Fibroblast of skin of right quadriceps (primary cell): Measurements from ENCODE around the gene PGM2.
"Not testable (repeated sequence)": the region's sequence is repeated elsewhere in the genome, so short reads cannot be mapped to it uniquely, and the experiment has no call there.

Source experiments
- DNase-seq: peaks from one replicate; pipeline ENCODE4 v3.0.0-alpha.2; 2013

Gene PGM2

GRCh38 chr4:37820458-37820857, 6.0 kb upstream of the PGM2 start:
- not testable (repeated sequence) for DNase-seq

DNA sequence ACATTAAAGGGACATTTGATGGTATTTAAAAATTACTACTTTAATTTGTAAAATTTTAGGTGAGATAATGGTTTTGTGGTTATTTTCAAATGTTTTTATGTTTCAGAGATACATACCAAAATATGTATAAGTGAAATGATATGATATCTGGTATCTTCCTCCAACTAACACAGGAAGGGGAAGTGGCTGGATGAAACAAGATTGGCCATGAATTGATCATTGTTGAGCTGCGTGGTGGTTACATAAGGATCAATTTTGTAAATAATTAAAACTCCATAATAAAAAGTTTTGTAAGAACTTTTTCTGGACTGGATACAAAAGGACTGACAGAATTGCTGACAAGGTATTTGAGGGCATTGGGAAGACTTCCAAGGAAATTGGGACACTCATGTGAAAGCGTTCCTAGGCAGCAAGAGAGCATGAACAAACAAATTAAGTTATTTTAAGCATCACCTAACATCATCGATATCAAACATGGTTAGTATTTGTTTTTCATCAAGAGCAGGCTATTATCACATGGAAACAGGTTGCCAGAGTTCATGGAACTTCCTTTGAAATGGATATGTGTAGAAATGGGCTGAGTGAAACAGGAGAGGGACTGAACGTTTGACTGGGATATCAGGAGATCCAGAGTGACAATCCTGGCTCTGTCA, 4.4 kb upstream of the PGM2 start:
- DNase-seq, result no peak

GRCh38 chr4:37825501-37825900, 985 bp upstream of the PGM2 start:
- not testable (repeated sequence) for DNase-seq

DNA sequence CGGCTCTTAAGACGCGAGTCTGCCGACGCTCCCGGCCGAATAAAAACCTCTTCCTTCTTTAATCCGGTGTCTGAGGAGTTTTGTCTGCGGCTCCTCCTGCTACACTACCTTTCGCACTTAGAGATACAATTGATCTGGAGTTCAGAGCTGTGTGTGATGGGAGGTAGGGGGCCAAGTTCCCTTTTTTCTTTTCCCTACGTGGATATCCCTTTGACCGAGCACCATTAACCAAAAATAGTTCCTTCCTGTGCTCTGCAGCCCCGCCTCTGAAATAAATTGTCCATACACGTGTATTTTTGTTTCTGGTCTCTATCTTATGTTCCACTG, 555 bp upstream of the PGM2 start:
- no peak for DNase-seq

DNA sequence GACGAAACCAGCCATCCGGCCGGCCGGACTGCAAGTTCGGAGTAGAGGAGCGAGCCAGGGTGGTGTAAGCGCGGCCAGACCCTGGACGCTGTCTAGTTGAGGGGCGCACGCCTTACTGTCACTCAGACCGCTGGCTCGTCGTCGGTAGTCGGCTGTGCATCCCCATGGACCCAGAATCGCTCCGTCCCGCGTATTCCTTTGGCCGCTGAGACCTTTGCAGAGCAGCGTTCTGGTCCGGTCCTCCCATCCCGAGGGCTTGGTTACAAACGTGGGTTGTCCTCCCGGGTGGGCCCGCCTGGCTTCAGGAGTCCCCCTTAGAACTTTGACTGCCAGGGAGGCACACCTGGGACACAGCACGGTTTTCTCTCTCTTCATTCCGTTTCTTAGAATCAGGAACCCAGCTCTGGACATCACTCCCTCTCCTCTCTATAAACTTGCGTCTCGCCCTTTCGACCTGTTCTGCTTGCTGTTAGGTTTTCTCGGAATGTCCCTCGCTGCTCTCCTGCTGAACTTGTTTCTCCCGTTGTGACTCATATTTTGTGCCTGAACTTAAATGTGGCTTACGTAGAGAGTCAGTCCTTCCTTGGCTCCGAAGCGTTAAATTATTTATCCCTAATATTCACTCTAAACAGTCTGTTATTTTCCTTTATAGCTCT, 672 bp downstream of the PGM2 start:
- peak; percentile 5 for DNase-seq

- no peak for DNase-seq
These were observed 1.4 kb downstream of the PGM2 start for GRCh38 chr4:37827802-37828321.

GRCh38 chr4:37828843-37829242, 2.4 kb downstream of the PGM2 start:
- DNase-seq, result no peak

- no peak for DNase-seq
These were observed 4.2 kb downstream of the PGM2 start for GRCh38 chr4:37830640-37831039.

DNA sequence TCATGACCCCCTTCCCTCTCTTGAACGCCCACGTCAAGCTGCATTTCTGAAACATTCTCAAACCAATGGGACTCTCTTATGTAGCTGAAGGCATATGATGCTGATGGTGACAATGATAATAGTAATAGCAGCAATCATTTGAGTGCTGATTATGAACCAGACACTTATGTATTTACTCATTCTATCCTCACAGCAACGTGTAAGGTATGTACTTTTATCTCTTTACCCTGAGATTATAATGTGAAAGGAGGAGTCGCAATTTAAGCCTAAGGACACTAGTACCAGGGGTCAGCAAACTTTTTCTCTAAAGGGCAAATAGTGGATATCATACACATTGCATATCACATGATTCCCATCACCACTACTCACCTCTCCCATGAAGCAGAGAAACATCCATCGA, 8.5 kb downstream of the PGM2 start:
- no peak for DNase-seq

GRCh38 chr4:37835806-37836205, 9.3 kb downstream of the PGM2 start:
- DNase-seq, result no peak

GRCh38 chr4:37836274-37836673, 9.8 kb downstream of the PGM2 start:
- no peak for DNase-seq

DNA sequence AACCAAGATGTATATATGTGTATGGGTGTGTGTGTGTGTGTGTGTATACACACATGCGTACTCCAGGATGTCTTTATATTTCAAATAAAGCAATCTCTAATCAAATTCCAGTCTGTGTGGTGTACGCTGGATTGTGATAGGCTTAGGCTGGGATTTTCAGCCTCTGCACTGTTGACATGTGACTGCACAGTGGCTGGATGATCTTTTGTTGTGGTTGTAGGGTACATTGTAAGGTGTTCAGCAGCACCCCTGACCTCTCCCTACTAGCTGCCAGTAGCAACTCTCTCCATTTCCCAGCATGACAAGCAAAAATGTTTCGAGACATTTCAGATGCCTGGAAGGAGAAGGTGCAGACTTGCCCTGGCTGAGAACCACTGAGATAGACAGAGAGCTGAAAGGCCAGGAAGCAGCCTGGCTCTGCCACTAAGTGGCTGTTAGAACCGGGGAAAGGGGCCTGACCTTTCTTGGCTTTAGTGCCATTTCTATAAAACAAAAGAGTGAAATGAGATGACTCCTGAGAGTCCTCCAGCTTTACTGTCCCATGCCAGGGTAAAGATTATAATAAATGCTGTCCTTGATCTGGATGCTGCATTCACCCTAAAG, 10.5 kb downstream of the PGM2 start:
- no peak for DNase-seq

DNA sequence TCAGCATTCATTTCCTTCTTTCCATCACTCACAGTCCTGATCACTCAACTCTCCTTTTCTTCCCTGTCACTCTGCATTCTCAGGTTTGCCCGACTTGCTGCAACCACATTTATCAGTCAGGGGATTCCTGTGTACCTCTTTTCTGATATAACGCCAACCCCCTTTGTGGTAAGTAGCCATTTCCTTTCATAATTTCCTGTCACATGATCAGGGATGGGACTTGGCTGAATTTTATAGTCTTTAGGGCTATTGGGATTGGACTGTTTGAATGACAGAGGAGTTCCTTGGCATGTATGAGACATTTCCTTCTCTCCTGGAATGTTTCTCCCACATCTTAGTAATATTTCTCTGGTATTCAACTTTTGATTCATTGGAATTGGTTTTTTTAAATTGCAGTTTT, 11.0 kb downstream of the PGM2 start:
- peak; percentile 85 for DNase-seq

- no peak for DNase-seq
These were observed 12.9 kb downstream of the PGM2 start for GRCh38 chr4:37839426-37839825.

DNA sequence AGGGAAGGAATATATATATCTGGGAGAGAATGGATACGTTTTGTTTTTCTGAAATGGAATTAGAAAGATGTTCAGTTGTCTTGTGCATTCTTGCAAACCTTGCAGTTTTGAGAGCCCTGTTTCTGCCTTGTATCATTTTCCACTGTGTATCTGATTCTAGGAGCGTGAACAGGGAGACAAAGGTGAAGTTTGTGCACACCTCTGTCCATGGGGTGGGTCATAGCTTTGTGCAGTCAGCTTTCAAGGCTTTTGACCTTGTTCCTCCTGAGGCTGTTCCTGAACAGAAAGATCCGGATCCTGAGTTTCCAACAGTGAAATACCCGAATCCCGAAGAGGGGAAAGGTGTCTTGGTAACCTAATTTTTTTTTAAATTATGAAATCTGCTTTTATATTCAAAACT, 17.7 kb downstream of the PGM2 start:
- no peak for DNase-seq

DNA sequence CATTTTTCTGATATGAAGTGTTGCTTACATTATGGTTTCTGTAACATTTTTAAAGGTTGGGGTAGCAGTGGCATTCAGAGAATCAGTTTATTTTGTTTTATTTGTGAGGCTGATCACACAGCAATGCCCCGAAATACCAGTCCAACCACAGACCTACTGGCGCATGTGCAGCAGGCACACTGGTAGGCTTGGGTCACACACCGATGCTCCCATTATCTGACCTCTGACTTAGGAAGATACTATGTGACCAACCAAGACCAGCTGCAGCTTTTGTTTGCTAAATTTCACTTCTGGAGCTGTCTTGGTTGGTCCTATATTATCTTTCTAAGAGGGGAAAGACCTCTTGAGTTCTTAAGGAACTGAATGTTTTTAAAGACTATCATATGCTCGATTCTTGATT, 18.7 kb downstream of the PGM2 start:
- DNase-seq, result no peak

GRCh38 chr4:37847311-37847884, 20.9 kb downstream of the PGM2 start:
- no peak for DNase-seq

GRCh38 chr4:37852376-37852775, 25.9 kb downstream of the PGM2 start:
- no peak for DNase-seq

DNA sequence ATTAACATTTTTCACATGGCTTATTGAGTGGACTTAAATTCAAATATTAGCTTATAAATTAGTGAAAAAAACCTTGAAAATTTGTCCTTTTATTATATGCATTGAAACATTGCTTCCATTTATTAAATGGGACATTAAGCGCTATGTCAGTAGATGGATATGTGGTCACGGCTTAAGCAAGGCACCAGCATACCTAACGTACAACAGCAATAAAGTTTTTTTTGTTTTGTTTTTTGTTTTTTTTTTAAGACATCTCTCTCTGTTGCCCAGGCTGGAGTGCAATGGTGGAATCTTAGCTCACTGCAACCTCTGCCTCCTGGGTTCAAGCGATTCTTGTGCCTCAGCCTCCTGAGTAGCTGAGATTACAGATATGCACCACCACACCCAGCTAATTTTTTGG, 31.6 kb downstream of the PGM2 start:
- no peak for DNase-seq

DNA sequence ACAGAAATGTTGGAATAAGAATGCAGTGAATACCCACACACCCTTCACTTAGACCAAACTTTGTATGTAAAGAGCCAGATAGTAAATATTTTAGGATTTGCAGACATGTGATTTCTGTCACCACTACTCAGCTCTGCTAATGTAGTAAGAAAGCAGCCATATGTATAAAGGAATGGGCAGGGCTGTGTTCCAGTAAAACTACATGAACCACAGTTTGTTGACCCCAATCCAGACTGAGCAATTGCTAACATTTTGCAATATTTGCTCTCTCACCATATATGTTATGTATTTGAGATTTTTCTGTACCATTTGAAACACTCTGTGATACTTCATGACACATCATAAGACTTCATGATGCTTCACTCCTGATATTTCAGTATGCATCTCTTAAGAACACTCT, 32.4 kb downstream of the PGM2 start:
- DNase-seq, result no peak

- no peak for DNase-seq
These were observed 33.8 kb downstream of the PGM2 start for GRCh38 chr4:37860266-37860665.

GRCh38 chr4:37862961-37863360, 36.5 kb downstream of the PGM2 start:
- DNase-seq, result no peak

- no peak for DNase-seq
These were observed 38.3 kb downstream of the PGM2 start for GRCh38 chr4:37864786-37865185.

GRCh38 chr4:37865450-37865849, 39.0 kb downstream of the PGM2 start:
- no peak for DNase-seq
